ENCODE data around the gene FMN1.
A peak's percentile ranks its signal among the peaks of the same experiment; 100 is the strongest.

Gene FMN1

GRCh38 chr15:33126559-33127290 lies 67.8 kb downstream of the FMN1 start:
- no peaks in the 10 kb centered on the region for H3K36me3 ChIP-seq (ENCODE audit: control insufficient read depth in 4 of 4, insufficient read depth in 4 of 4, low read length in 3 of 4)
- H3K4me3 ChIP-seq (ENCODE audit: control insufficient read depth in 1 of 7, extremely low read depth in 1 of 7, insufficient read depth in 4 of 7, low read depth in 2 of 7, low read length in 6 of 7) = peak overlapping the region in 3 of 7 experiments; percentile 20 to 55 (median 44)
- DNase-seq = peak; percentile 68 to 89 (median 70)

GRCh38 chr15:33125894-33126537 lies 68.5 kb downstream of the FMN1 start:
- H3K4me3 ChIP-seq (ENCODE audit: control insufficient read depth in 1 of 7, extremely low read depth in 1 of 7, insufficient read depth in 4 of 7, low read depth in 2 of 7, low read length in 6 of 7) = peak overlapping the region in 1 of 7 experiments; percentile 44
- 33% methylated on average over 4 of the region's 7 CpGs for WGBS (ENCODE audit: insufficient coverage)
- H3K36me3 ChIP-seq (ENCODE audit: control insufficient read depth in 4 of 4, insufficient read depth in 4 of 4, low read length in 3 of 4) = no peaks in the 10 kb centered on the region
- H3K4me1 ChIP-seq (ENCODE audit: control extremely low read depth in 1 of 4, control insufficient read depth in 4 of 4, insufficient read depth in 4 of 4, low read length in 3 of 4) = peaks cover 12 to 24% (median 17%) of the 10 kb centered on the region in 4 experiments
- no peaks in the 10 kb centered on the region for H3K9me3 ChIP-seq (ENCODE audit: control extremely low read depth in 1 of 5, control insufficient read depth in 4 of 5, insufficient read depth in 2 of 5, low read depth in 1 of 5, low read length in 4 of 5)
- POLR2A ChIA-PET = no interaction called here
- no peak overlapping the region for H3K27ac ChIP-seq (ENCODE audit: insufficient read depth in 1 of 2, low read depth in 1 of 2, low read length in 2 of 2, poor library complexity in 1 of 2, severe bottlenecking in 2 of 2)
- CTCF ChIA-PET = interaction anchor here (1.4 kb wide), 1 partner anchor 105 kb away, joined by 3 read pairs; no protein-coding TSS in a partner anchor
- no peaks in the 10 kb centered on the region for H3K27me3 ChIP-seq (replicated peaks in 2 of 5; ENCODE audit: control insufficient read depth in 4 of 5, insufficient read depth in 5 of 5, low read length in 4 of 5)
- peak in 1 of 3 donors; percentile 55 for DNase-seq

More at GRCh38 chr15:33126559-33127290, 67.8 kb downstream of the FMN1 start:
- Histone ChIP-seq H3K9me3 (ENCODE audit: control extremely low read depth in 1 of 5, control insufficient read depth in 4 of 5, insufficient read depth in 2 of 5, low read depth in 1 of 5, low read length in 4 of 5) (no peaks in the 10 kb centered on the region), H3K27ac (ENCODE audit: insufficient read depth in 1 of 2, low read depth in 1 of 2, low read length in 2 of 2, poor library complexity in 1 of 2, severe bottlenecking in 2 of 2) (no peak overlapping the region), H3K4me1 (ENCODE audit: control extremely low read depth in 1 of 4, control insufficient read depth in 4 of 4, insufficient read depth in 4 of 4, low read length in 3 of 4) (peaks cover 12 to 24% (median 17%) of the 10 kb centered on the region in 4 experiments), H3K27me3 (replicated peaks in 2 of 5; ENCODE audit: control insufficient read depth in 4 of 5, insufficient read depth in 5 of 5, low read length in 4 of 5) (no peaks in the 10 kb centered on the region)
- WGBS (ENCODE audit: insufficient coverage) = 12% methylated on average over 13 of the region's 13 CpGs
- CTCF ChIA-PET = interaction anchor here (1.4 kb wide), 1 partner anchor 105 kb away, joined by 3 read pairs; no protein-coding TSS in a partner anchor
- POLR2A ChIA-PET = no interaction called here

DNA sequence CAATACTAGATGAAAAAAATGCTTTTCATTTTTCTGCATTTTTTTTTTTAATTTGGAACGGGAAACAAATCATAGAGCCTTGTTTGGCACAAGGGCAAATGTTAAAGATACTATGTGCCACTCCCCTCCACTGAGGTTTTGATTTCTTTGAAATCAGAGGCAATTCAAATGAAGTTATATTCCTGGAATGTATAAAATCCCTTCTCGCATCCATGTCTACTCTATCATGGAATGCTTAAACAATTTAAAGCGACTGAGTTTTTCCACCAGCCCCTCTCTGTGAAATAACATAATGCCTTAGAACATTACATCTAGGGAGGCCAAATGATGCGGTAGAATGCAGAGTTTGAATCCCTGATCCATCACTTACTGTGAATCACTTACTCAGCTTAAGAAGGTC lies 69.7 kb downstream of the FMN1 start:
- no peaks in the 10 kb centered on the region for H3K9me3 ChIP-seq (ENCODE audit: control extremely low read depth in 1 of 5, control insufficient read depth in 4 of 5, insufficient read depth in 2 of 5, low read depth in 1 of 5, low read length in 4 of 5)
- CTCF ChIA-PET = interaction anchor here (1.4 to 2.7 kb wide), 2 partner anchors 7 to 9 kb away, joined by 4 to 7 read pairs; no protein-coding TSS in a partner anchor

GRCh38 chr15:33124279-33124678 lies 70.2 kb downstream of the FMN1 start:
- ChIA-PET CTCF (interaction anchor here (1.4 to 2.7 kb wide), 3 partner anchors 8 to 37 kb away, joined by 4 to 7 read pairs (median 7); no protein-coding TSS in a partner anchor), POLR2A (no interaction called here)
- Histone ChIP-seq H3K4me3 (ENCODE audit: control insufficient read depth in 1 of 7, extremely low read depth in 1 of 7, insufficient read depth in 4 of 7, low read depth in 2 of 7, low read length in 6 of 7) (no peak overlapping the region), H3K36me3 (ENCODE audit: control insufficient read depth in 4 of 4, insufficient read depth in 4 of 4, low read length in 3 of 4) (no peaks in the 10 kb centered on the region), H3K27ac (ENCODE audit: insufficient read depth in 1 of 2, low read depth in 1 of 2, low read length in 2 of 2, poor library complexity in 1 of 2, severe bottlenecking in 2 of 2) (no peak overlapping the region), H3K4me1 (ENCODE audit: control extremely low read depth in 1 of 4, control insufficient read depth in 4 of 4, insufficient read depth in 4 of 4, low read length in 3 of 4) (peaks cover 12 to 24% (median 17%) of the 10 kb centered on the region in 4 experiments), H3K9me3 (ENCODE audit: control extremely low read depth in 1 of 5, control insufficient read depth in 4 of 5, insufficient read depth in 2 of 5, low read depth in 1 of 5, low read length in 4 of 5) (no peaks in the 10 kb centered on the region), H3K27me3 (replicated peaks in 2 of 5; ENCODE audit: control insufficient read depth in 4 of 5, insufficient read depth in 5 of 5, low read length in 4 of 5) (no peaks in the 10 kb centered on the region)
- 94% methylated on average over 3 of the region's 4 CpGs for WGBS (ENCODE audit: insufficient coverage)
- no peak for DNase-seq

More for the DNA sequence above, 69.7 kb downstream of the FMN1 start:
- DNase-seq = no peak
- H3K36me3 ChIP-seq (ENCODE audit: control insufficient read depth in 4 of 4, insufficient read depth in 4 of 4, low read length in 3 of 4) = no peaks in the 10 kb centered on the region
- no CpG with 5 or more reads among the region's 4 CpGs for WGBS (ENCODE audit: insufficient coverage)
- H3K4me1 ChIP-seq (ENCODE audit: control extremely low read depth in 1 of 4, control insufficient read depth in 4 of 4, insufficient read depth in 4 of 4, low read length in 3 of 4) = peaks cover 12 to 24% (median 17%) of the 10 kb centered on the region in 4 experiments
- no peaks in the 10 kb centered on the region for H3K27me3 ChIP-seq (replicated peaks in 2 of 5; ENCODE audit: control insufficient read depth in 4 of 5, insufficient read depth in 5 of 5, low read length in 4 of 5)
- H3K27ac ChIP-seq (ENCODE audit: insufficient read depth in 1 of 2, low read depth in 1 of 2, low read length in 2 of 2, poor library complexity in 1 of 2, severe bottlenecking in 2 of 2) = no peak overlapping the region
- no peak overlapping the region for H3K4me3 ChIP-seq (ENCODE audit: control insufficient read depth in 1 of 7, extremely low read depth in 1 of 7, insufficient read depth in 4 of 7, low read depth in 2 of 7, low read length in 6 of 7)
- POLR2A ChIA-PET = no interaction called here

DNA sequence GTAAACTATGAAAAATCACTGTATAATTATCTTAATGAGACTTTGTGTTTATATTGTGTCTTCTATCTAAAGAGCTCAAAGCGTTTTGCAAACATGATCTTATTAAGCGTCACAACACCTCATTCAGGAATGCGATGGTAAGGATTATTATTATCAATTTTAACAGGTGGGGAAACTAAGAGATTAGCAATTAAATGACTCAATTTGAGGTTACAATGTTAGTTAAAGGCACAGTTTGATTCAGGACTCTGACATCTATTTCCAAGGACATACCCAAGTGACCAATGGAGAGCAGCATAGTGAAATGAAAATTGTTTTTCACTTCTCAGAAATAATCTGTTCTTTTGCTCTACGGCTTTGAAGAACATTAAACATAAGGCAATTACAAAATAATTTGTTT lies 74.6 kb downstream of the FMN1 start:
- CTCF ChIA-PET = interaction anchor here (1.0 kb wide), 1 partner anchor 12 kb away, joined by 3 read pairs; no protein-coding TSS in a partner anchor
- WGBS (ENCODE audit: insufficient coverage) = 100% methylated on average over 1 of the region's 4 CpGs
- DNase-seq = no peak

GRCh38 chr15:33119273-33119672 lies 75.2 kb downstream of the FMN1 start:
- ChIA-PET CTCF (interaction anchor here (0.6 to 1.0 kb wide), 2 partner anchors 10 to 13 kb away, joined by 3 to 4 read pairs; no protein-coding TSS in a partner anchor), POLR2A (no interaction called here)
- Histone ChIP-seq H3K27ac (ENCODE audit: insufficient read depth in 1 of 2, low read depth in 1 of 2, low read length in 2 of 2, poor library complexity in 1 of 2, severe bottlenecking in 2 of 2) (no peak overlapping the region), H3K36me3 (ENCODE audit: control insufficient read depth in 4 of 4, insufficient read depth in 4 of 4, low read length in 3 of 4) (no peaks in the 10 kb centered on the region), H3K9me3 (ENCODE audit: control extremely low read depth in 1 of 5, control insufficient read depth in 4 of 5, insufficient read depth in 2 of 5, low read depth in 1 of 5, low read length in 4 of 5) (no peaks in the 10 kb centered on the region), H3K27me3 (replicated peaks in 2 of 5; ENCODE audit: control insufficient read depth in 4 of 5, insufficient read depth in 5 of 5, low read length in 4 of 5) (no peaks in the 10 kb centered on the region), H3K4me1 (ENCODE audit: control extremely low read depth in 1 of 4, control insufficient read depth in 4 of 4, insufficient read depth in 4 of 4, low read length in 3 of 4) (peaks cover 0 to 10% (median 2%) of the 10 kb centered on the region in 4 experiments), H3K4me3 (ENCODE audit: control insufficient read depth in 1 of 7, extremely low read depth in 1 of 7, insufficient read depth in 4 of 7, low read depth in 2 of 7, low read length in 6 of 7) (no peak overlapping the region)
- WGBS (ENCODE audit: insufficient coverage) = 100% methylated on average over 6 of the region's 6 CpGs
- DNase-seq = no peak

More for the DNA sequence above, 74.6 kb downstream of the FMN1 start:
- POLR2A ChIA-PET = no interaction called here
- no peak overlapping the region for H3K4me3 ChIP-seq (ENCODE audit: control insufficient read depth in 1 of 7, extremely low read depth in 1 of 7, insufficient read depth in 4 of 7, low read depth in 2 of 7, low read length in 6 of 7)
- H3K4me1 ChIP-seq (ENCODE audit: control extremely low read depth in 1 of 4, control insufficient read depth in 4 of 4, insufficient read depth in 4 of 4, low read length in 3 of 4) = peaks cover 0 to 10% (median 2%) of the 10 kb centered on the region in 4 experiments
- H3K27ac ChIP-seq (ENCODE audit: insufficient read depth in 1 of 2, low read depth in 1 of 2, low read length in 2 of 2, poor library complexity in 1 of 2, severe bottlenecking in 2 of 2) = no peak overlapping the region
- H3K27me3 ChIP-seq (replicated peaks in 2 of 5; ENCODE audit: control insufficient read depth in 4 of 5, insufficient read depth in 5 of 5, low read length in 4 of 5) = no peaks in the 10 kb centered on the region
- H3K9me3 ChIP-seq (ENCODE audit: control extremely low read depth in 1 of 5, control insufficient read depth in 4 of 5, insufficient read depth in 2 of 5, low read depth in 1 of 5, low read length in 4 of 5) = no peaks in the 10 kb centered on the region
- no peaks in the 10 kb centered on the region for H3K36me3 ChIP-seq (ENCODE audit: control insufficient read depth in 4 of 4, insufficient read depth in 4 of 4, low read length in 3 of 4)

DNA sequence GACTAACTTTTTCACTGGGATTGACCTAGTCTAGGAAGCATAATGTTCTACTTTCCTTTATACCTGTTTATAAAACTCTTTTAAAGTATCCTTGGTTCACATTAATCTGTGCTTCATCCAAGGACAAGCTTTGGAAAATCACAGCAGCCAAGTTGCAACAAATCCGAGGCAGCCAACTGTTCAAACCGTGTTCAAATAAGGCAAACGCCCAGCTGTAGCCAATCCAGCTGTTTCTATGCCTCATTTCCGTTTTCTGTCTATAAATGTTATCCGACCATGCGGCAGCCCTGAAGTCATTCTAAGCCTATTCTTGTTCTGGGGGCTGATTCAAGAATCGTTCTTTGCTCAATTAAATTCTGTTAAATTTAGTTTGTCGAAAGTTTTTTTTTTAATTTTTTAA lies 78.3 kb downstream of the FMN1 start:
- no peak overlapping the region for H3K4me3 ChIP-seq (ENCODE audit: control insufficient read depth in 1 of 7, extremely low read depth in 1 of 7, insufficient read depth in 4 of 7, low read depth in 2 of 7, low read length in 6 of 7)
- no peaks in the 10 kb centered on the region for H3K9me3 ChIP-seq (ENCODE audit: control extremely low read depth in 1 of 5, control insufficient read depth in 4 of 5, insufficient read depth in 2 of 5, low read depth in 1 of 5, low read length in 4 of 5)
- peaks cover 0 to 10% (median 2%) of the 10 kb centered on the region in 4 experiments for H3K4me1 ChIP-seq (ENCODE audit: control extremely low read depth in 1 of 4, control insufficient read depth in 4 of 4, insufficient read depth in 4 of 4, low read length in 3 of 4)
- no peaks in the 10 kb centered on the region for H3K27me3 ChIP-seq (replicated peaks in 2 of 5; ENCODE audit: control insufficient read depth in 4 of 5, insufficient read depth in 5 of 5, low read length in 4 of 5)
- no peak for DNase-seq
- no peaks in the 10 kb centered on the region for H3K36me3 ChIP-seq (ENCODE audit: control insufficient read depth in 4 of 4, insufficient read depth in 4 of 4, low read length in 3 of 4)
- 83% methylated on average over 6 of the region's 8 CpGs for WGBS (ENCODE audit: insufficient coverage)
- no peak overlapping the region for H3K27ac ChIP-seq (ENCODE audit: insufficient read depth in 1 of 2, low read depth in 1 of 2, low read length in 2 of 2, poor library complexity in 1 of 2, severe bottlenecking in 2 of 2)
- ChIA-PET CTCF (no interaction called here), POLR2A (no interaction called here)
